Activated naive CD8-positive, alpha-beta T cell treated with anti-CD3 and anti-CD28 coated beads, Interleukin-2, amount 10 ng/mL, durations not matched to agents 7 days and 5 days (primary cell): Measurements from ENCODE around the gene ATG10. TPM values are rescaled to one million over a fixed set of nuclear protein-coding genes. Genes with fewer than 3 reads are reported as not detected.
A peak's percentile ranks its signal among the peaks of the same experiment; 100 is the strongest.
"Not testable (repeated sequence)": the region's sequence is repeated elsewhere in the genome, so short reads cannot be mapped to it uniquely, and the experiment has no call there.

Experiments
- ATAC-seq: fragments of 150-1000 bp; cut with Tn5 transposase; one replicate; pipeline ENCODE4 v1.10.0; 2021; ENCODE audit warnings: low read depth, moderate library complexity
- POLR2A ChIA-PET: fragments of 350-600 bp; sonication (Branson Sonifier 250); formaldehyde crosslinking; loops from one replicate; lab custom pipeline; 2021; ENCODE audit warnings: antibody characterized with exemption; lab: Charles Lee
- DNase-seq: peaks from one replicate; pipeline ENCODE4 v3.0.0; 2021
- H3K27ac Mint-ChIP-seq: one replicate; pipeline ENCODE4 v1.8.0; 2022; ENCODE audit warnings: mild to moderate bottlenecking, mixed read lengths
- H3K27me3 Mint-ChIP-seq: one replicate; pipeline ENCODE4 v1.8.0; 2022; ENCODE audit warnings: mild to moderate bottlenecking, moderate library complexity, mixed read lengths
- H3K36me3 Mint-ChIP-seq: one replicate; pipeline ENCODE4 v1.8.0; 2021; ENCODE audit warnings: mild to moderate bottlenecking, mixed read lengths
- H3K4me1 Mint-ChIP-seq: one replicate; pipeline ENCODE4 v1.8.0; 2021; ENCODE audit warnings: mixed read lengths
- H3K4me3 Mint-ChIP-seq: one replicate; pipeline ENCODE4 v1.8.0; 2022; ENCODE audit warnings: mild to moderate bottlenecking, moderate library complexity, mixed read lengths
- H3K9me3 Mint-ChIP-seq: one replicate; pipeline ENCODE4 v1.8.0; 2021; ENCODE audit warnings: mixed read lengths
- total RNA-seq, 2 experiments: library from RNA; stranded (reverse); gene quantifications; one replicate each; pipeline ENCODE4 v1.2.3, GENCODE V29; 2021

ATG10 gene
- total RNA-seq, 2 experiments from 2014 or later: 11.5 to 12.4 TPM

DNA sequence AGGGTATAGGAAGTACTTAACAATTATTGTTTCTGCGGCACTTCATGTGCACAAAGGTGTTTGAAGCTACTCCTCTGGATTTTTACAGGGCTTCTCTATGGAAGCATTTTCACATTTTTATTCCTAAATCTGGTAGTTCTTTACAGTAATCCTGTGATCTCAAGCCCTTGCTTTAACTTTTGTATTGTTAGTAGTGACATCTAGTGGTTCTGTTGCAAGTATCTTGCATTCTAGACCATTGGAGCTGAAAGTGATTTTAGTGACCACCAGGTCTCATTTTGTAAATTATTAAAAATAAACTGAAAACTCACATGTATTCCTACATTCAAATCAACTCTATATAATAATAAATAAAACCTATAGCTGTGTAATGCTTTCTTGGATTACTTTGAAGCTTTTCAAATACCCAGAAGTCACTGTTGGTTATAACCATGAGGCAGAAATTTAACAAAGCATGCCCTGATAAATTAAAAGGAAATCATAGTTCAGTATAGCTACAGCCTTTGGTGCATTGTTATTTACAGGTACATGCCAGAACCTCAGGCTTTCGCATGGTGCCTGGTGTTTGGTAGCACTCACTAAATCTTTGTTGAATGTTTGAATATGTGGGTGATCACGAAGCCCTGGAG, 287.5 kb downstream of the ATG10 start:
- POLR2A ChIA-PET: interaction anchor here (0.7 kb wide), 1 partner anchor 10 kb away, joined by 3 read pairs; no protein-coding TSS in a partner anchor
- H3K9me3 Mint-ChIP-seq: no peaks in the 10 kb centered on the region
- peaks cover 4% of the 10 kb centered on the region for H3K36me3 Mint-ChIP-seq
- ATAC-seq (peak; percentile 39), DNase-seq (no peak)
- H3K27me3 Mint-ChIP-seq: no peaks in the 10 kb centered on the region
- H3K4me3 Mint-ChIP-seq: no peak overlapping the region
- H3K4me1 Mint-ChIP-seq: peaks cover 4% of the 10 kb centered on the region
- no peak overlapping the region for H3K27ac Mint-ChIP-seq

DNA sequence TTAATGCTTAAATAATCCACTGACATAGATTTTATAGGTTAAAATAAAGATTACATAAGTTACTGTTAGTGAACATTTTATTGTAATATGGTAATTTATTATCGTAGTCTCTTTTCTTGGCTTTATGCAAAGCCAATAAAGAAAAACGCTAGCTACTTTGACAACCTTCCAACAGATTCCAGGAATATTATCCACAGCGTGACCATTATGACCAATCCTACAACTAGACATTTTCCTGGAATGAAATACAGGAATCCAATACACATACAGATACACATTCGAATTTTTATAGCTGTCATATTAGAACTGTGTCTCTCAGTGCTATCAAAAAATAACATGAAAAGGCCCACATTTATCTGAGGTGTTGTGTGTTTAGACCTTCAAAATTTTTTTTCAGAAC, 293.2 kb downstream of the ATG10 start:
- H3K36me3 Mint-ChIP-seq: peaks cover 23% of the 10 kb centered on the region
- no peak overlapping the region for H3K4me3 Mint-ChIP-seq
- no peaks in the 10 kb centered on the region for H3K27me3 Mint-ChIP-seq
- no peaks in the 10 kb centered on the region for H3K4me1 Mint-ChIP-seq
- POLR2A ChIA-PET: no interaction called here
- H3K9me3 Mint-ChIP-seq: peaks cover 2% of the 10 kb centered on the region
- ATAC-seq: no peak
- no peak overlapping the region for H3K27ac Mint-ChIP-seq
- DNase-seq: no peak

DNA sequence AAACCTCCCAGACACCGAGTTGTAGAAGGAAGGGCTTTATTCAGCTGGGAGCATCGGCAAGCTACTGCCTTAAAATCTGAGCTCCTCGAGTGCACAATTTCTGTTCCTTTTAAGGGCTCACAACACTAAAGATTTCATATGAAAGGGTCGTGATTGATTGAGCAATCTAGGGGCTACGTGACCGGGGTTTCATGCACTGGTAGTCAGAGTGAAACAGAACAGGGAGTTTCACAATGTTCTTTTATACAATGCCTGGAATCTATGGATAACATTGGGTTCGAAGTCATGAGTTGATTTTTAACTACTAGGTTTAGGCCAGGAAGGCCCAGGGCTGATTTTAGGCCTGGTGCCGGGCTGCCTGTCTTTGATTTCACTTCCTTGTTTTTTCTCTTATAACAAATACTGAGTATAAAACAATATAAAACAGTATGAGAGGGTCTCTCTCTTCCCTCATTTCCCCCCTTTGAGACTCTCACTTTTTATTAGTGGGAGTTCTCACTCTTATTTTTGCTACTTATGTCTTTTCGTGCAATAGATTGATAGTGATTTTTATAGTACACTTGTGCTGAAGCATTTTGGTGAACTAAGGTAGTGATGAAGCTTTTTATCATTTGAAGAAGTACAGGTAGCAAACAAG, 295.6 kb downstream of the ATG10 start:
- H3K27ac Mint-ChIP-seq, ATAC-seq, H3K27me3 Mint-ChIP-seq, H3K4me3 Mint-ChIP-seq, POLR2A ChIA-PET, DNase-seq, H3K9me3 Mint-ChIP-seq, H3K4me1 Mint-ChIP-seq: not testable (repeated sequence)
- H3K36me3 Mint-ChIP-seq: peaks cover 26% of the 10 kb centered on the region

DNA sequence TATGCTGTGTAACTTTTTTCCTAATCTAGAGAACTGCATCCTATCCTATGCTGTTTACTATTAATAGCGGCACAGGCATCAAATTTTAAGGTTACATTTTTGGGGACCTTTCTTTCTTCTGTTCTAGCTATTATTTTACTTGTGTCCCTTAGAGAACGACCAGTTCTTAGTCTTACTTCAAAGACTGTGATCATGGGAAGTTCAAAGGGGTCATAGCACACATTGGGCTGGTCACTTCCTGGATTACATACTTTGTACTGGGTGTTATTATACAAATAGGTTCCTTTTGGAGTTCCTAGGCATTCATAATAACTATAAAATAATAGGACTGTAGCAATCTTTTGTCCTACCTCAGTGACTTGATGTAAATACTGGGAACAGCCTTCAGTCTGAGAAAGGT, 297.5 kb downstream of the ATG10 start:
- H3K4me3 Mint-ChIP-seq, DNase-seq, POLR2A ChIA-PET, ATAC-seq, H3K4me1 Mint-ChIP-seq, H3K27me3 Mint-ChIP-seq, H3K27ac Mint-ChIP-seq, H3K9me3 Mint-ChIP-seq: not testable (repeated sequence)
- peaks cover 39% of the 10 kb centered on the region for H3K36me3 Mint-ChIP-seq

DNA sequence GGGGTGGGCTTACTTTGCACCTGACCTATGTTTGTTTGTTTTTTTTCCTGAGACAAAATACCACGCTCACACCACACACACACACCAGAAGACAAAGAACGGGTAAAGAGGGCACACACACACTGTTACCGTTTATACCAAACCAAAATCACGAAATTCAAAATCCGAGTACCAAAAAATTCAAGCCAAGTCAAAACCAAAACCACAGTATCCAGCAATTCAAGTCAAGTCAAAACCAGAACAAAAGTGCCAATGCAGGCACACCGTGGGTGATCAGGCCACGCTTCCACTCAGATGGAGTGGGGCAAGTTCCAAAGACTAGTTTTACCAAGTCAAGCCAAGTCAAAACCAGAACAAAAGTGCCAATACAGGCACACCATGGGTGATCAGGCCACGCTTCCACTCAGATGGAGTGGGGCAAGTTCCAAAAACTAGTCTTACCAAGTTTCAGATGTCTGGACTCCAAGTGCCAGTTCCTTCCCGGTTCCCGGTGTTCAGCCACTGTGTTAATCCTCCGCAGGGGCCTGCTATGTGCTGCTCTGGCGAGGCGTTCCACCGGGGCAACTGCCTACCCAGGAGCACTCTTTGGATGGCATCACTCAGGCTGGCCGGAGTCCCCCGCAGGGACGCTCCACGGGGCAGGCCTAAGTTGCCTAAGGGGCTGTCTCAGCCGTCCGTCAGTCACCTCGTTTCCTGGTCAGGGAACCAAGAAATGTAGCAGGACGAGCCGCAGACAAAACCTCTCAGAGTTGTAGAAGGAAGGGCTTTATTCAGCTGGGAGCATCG, 300.9 kb downstream of the ATG10 start:
- POLR2A ChIA-PET, H3K27ac Mint-ChIP-seq, DNase-seq, ATAC-seq, H3K27me3 Mint-ChIP-seq, H3K9me3 Mint-ChIP-seq, H3K4me3 Mint-ChIP-seq: not testable (repeated sequence)
- Mint-ChIP-seq H3K36me3 (peaks cover 45% of the 10 kb centered on the region), H3K4me1 (peaks cover 12% of the 10 kb centered on the region)

DNA sequence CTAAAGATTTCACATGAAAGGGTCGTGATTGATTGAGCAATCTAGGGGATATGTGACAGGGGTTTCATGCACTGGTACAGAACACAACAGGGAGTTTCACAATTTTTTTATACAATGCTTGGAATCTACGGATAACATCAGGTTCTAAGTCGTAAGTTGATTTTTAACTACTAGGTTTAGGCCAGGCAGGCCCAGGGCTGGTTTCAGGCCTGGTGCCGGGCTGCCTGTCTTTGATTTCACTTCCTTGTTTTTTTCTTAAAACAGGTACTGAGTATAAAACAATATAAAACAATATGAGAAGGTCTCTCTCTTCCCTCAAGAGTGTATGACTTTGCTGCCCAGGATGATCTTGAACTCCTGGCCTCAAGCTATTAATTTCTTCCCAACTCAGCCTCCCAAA, 301.6 kb downstream of the ATG10 start:
- ATAC-seq, H3K4me3 Mint-ChIP-seq, POLR2A ChIA-PET, H3K9me3 Mint-ChIP-seq, DNase-seq, H3K27ac Mint-ChIP-seq, H3K27me3 Mint-ChIP-seq: not testable (repeated sequence)
- Mint-ChIP-seq H3K4me1 (peaks cover 12% of the 10 kb centered on the region), H3K36me3 (peaks cover 43% of the 10 kb centered on the region)

DNA sequence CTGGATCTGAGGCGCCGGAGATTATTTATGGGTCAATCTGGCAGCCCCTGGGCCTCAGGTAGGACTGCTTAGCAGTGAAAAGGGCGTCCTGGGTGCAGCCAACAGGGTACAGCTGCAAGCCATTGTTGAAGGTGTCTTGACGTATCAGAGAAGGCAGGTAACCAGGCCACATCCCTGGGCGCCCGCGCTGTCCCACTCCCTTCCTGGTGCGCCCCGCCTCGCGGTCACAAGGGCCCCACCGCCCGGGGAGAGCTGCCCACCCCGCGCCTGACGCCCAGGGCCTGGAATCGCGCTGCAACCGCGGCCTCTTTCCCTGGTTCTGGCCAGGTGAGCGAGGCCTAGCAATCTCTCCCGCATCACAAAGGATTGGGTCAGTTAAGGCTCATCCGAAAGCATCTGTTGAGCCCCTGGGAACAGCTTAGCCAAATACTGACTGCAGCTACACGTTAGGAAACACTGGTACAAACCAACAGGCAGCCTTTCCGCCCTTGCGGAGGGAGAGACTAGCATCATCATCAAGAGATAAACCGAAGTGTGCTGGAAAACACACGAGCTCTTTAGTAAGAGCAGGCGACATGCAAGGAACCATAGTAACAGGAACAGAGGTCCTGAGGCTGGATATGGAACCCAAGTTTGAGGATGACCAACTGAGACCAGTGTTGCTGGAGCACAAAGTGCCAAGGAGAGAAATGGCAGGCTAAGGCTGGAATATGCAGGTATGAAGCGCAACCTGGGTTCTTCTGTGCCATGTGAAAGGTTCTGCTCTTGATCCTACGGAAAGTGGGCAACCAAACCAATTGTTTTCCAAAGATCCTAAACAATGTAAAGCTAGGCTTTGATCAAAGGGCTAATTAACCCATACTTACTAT, 302.8 kb downstream of the ATG10 start:
- DNase-seq: no peak
- H3K4me1 Mint-ChIP-seq: peaks cover 17% of the 10 kb centered on the region
- H3K4me3 Mint-ChIP-seq: no peak overlapping the region
- POLR2A ChIA-PET: no interaction called here
- H3K27me3 Mint-ChIP-seq: no peaks in the 10 kb centered on the region
- H3K27ac Mint-ChIP-seq: no peak overlapping the region
- no peak for ATAC-seq
- peaks cover 34% of the 10 kb centered on the region for H3K36me3 Mint-ChIP-seq
- no peaks in the 10 kb centered on the region for H3K9me3 Mint-ChIP-seq

DNA sequence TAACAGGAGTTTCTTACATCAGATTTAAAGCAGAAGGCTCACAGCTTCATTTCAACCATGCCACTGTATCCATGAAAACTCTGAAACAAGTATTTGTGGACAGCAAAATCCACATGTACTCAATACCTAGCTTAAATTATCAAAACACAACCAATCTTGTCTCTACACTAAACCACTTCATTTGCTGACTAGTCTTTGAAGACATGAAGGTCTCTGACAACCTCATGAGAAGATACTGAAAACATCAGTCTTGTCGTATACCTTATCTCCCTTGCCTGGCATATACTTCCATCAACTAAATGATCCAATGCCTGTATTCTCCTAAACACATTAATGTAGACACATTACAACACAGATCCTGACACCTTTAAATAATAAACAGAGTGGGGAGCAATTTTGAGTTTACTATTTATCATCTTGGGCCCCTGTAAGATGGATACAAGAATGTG, 303.4 kb downstream of the ATG10 start:
- DNase-seq: no peak
- Mint-ChIP-seq H3K36me3 (peaks cover 34% of the 10 kb centered on the region), H3K9me3 (no peaks in the 10 kb centered on the region), H3K4me3 (no peak overlapping the region), H3K27me3 (no peaks in the 10 kb centered on the region), H3K4me1 (peaks cover 23% of the 10 kb centered on the region), H3K27ac (no peak overlapping the region)
- POLR2A ChIA-PET: no interaction called here
- no peak for ATAC-seq

DNA sequence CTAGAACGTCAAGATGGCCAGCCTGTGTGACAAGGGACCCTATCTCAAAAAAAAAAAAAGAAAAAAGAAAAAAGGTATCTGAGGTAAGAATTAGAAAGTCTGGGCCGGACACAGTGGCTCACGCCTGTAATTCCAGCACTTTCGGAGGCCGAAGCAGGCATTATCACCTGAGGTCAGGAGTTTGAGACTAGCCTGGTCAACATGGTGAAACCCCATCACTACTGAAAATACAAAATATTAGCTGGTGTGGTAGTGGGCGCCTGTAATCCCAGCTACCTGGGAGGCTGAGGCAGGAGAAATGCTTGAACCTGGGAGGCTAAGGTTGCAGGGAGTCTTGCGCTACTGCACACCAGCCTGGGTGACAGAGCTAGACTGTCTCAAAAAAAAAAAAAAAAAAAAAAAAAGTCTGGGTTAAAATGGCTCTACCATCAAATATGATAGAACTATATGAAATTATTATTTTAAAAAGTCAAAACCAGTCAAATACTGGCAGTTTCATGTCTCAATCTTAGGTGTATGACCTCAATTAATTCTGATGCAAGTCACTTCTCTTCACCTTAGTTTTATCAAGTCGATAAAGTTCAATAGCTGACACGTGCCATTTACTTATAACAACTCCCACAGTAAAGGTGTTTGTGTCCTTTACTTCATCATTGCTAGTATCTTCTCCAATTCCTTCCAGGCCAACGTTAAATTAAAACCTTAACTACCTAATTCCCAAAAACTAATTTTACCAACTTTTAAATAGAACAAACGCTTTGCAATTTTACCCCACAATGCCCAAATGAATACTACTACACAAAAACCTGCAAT, 305.2 kb downstream of the ATG10 start:
- Mint-ChIP-seq H3K4me1 (peaks cover 30% of the 10 kb centered on the region), H3K27me3 (no peaks in the 10 kb centered on the region), H3K9me3 (no peaks in the 10 kb centered on the region), H3K4me3 (peak overlapping the region; percentile 88), H3K36me3 (peaks cover 31% of the 10 kb centered on the region), H3K27ac (peak overlapping the region; percentile 96)
- DNase-seq (no peak), ATAC-seq (no peak)
- POLR2A ChIA-PET: interaction anchor here (0.7 to 2.5 kb wide), 4 partner anchors 205 to 526 kb away, joined by 3 to 13 read pairs (median 6); partner anchors contain the start of gene SSBP2

DNA sequence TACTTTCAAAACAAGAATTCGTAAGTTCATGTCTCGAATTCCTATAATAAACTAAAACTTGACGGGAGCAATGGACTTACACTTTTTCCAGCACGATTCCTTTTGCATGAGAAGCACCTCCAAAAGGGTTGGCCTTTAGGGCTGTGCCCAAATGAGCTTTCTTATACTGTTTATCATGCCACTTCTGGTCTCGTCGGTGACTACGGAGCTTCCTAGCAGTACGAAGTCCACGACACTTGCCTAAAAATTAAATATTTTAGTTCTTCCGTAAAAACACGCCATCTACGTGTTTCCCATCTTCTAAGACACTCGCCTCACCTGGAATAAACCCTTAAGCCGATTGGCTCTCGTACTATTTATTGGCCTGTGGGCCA, 305.8 kb downstream of the ATG10 start:
- Mint-ChIP-seq H3K4me3 (peak overlapping the region; percentile 88), H3K9me3 (no peaks in the 10 kb centered on the region), H3K36me3 (peaks cover 29% of the 10 kb centered on the region), H3K27ac (peak overlapping the region; percentile 96), H3K27me3 (no peaks in the 10 kb centered on the region), H3K4me1 (peaks cover 30% of the 10 kb centered on the region)
- POLR2A ChIA-PET: interaction anchor here (1.0 to 2.5 kb wide), 6 partner anchors 51 to 800 kb away, joined by 3 to 13 read pairs (median 4); partner anchors contain the start of genes SSBP2 and XRCC4
- ATAC-seq (peak; percentile 1), DNase-seq (no peak)

DNA sequence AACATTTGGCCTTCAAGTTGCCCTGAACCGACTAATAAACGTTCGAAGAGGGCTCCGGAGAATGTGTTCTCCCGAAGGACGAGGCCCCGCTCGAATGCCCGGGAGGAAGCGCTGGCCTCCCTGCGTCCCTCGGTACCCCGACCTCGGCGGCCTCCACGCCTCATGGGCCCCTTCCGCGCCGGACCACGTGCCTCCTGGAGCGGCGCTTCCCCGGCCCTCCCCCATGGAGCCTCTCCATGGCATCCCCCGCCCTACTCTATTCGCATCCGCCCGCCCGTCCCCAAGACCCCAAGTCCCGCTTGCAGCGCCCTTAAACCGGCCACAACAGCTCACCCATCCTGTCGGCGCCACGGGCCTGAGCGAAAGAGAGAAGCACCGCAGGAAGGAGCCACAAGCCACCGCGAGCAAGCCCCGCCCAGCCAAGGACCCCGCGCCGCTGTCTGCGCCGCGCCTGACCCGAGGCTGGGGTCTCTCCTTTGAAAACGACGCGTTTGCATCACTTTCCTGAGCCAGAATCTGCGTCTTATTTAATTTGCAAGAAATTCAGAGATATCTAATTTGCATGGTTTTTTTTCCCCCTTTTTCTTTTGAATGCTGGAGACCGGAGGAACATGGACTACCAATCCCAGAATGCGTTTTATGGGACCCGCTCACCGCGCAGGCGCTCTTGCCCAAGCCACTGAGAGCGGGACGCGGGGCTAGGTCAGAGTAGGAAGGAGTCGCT, 306.3 kb downstream of the ATG10 start, which contains the start of gene RPS23:
Gene RPS23 (minus strand): TSS at position 368 of the 724 bp plus-strand sequence. CDS start 31 bp downstream, at position 337.
- Mint-ChIP-seq H3K4me3 (peak within 1 kb of the TSS; percentile 88), H3K27me3 (no peaks in the 10 kb centered on the region), H3K9me3 (no peaks in the 10 kb centered on the region), H3K27ac (peak within 1 kb of the TSS; percentile 96), H3K36me3 (peaks cover 26% of the 10 kb centered on the region), H3K4me1 (peaks cover 30% of the 10 kb centered on the region)
- POLR2A ChIA-PET: interaction anchor here (0.7 to 2.5 kb wide), 11 partner anchors 10 to 976 kb away, joined by 3 to 13 read pairs (median 4); partner anchors contain the start of genes ATG10, SSBP2 and XRCC4
- ATAC-seq: peak; percentile 93
- peak; percentile 88 for DNase-seq
